NCI-H345 treated with DMSO at 0.1 percent for 48 hours (cell line): Measurements from ENCODE around the gene CORIN.
"Not testable (repeated sequence)": the region's sequence is repeated elsewhere in the genome, so short reads cannot be mapped to it uniquely, and the experiment has no call there.

Experiments
- DNase-seq: peaks from one replicate; lab custom pipeline; 2025; ENCODE audit not compliant: unreplicated experiment; lab: John Stamatoyannopoulos, UW

CORIN gene

DNA sequence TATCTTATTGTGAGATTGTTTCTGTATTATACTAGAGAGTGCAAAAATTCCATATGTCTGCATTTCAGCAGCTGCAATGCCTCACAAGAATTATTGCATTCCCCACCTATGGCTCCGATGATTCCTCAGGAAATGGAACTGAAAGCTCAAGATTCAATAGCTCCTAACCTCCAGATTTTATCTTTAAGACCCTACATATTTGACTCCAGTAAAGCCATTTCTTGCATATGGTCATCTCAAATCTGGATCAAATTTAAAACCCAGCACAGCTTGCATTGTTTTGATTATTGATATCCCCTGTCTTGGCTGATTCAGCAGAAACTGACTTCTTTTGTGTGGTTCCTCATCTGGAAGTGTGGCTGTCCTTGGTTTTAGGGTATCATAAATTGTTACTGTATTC, 142.6 kb downstream of the CORIN start:
- no peak for DNase-seq

DNA sequence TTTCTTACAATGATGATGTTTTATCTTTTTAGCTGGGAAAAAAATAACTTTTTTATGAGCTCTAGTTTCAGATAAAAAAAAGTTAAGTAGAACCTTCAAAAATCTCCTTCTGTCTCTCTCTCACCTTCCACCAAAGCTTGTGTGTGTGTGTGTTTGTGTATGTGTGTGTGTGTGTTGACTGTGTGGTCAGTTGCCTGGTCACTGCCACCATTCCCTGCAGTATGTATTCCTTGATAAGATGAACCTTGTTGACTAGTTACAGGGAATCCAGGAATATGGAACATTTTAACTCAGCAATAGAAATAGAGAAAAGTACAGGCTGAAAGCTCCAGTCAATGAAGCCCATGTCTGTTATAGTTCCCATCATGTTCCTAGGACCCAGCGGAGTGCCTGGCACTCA, 143.5 kb downstream of the CORIN start:
- no peak for DNase-seq

GRCh38 chr4:47692691-47693090, 145.2 kb downstream of the CORIN start:
- peak; percentile 65 for DNase-seq

GRCh38 chr4:47691757-47692383, 146.0 kb downstream of the CORIN start:
- not testable (repeated sequence) for DNase-seq

- no peak for DNase-seq
These were observed 147.3 kb downstream of the CORIN start for GRCh38 chr4:47690611-47691010.

DNA sequence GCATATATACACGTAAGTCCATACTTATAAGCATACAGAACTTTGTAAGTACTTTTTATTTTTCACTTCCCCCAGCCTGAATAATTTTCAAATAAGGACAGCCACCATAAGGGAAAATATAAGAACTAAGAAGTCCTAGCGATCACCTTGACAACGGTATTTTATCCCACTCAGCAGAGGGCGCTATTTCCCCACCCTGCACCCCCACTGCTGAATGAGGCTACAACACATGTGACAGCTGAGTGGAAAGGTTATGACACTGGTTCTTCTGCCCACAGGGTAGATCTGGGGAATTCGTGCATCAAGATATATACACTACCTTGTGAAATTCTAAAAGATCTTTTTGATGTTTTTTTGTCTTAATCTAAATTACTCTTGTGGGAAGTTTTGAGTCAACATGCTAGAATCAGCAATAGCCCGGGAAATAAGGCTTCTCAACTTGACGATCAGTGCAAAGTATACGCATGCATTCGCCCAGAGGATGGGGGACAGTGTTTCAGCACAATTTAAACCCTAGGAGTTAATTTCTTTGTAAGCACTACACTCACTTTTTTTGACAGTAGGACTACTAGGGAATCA, 151.5 kb downstream of the CORIN start:
- DNase-seq = no peak

- no peak for DNase-seq
These were observed 162.1 kb downstream of the CORIN start for GRCh38 chr4:47675806-47676205.

DNA sequence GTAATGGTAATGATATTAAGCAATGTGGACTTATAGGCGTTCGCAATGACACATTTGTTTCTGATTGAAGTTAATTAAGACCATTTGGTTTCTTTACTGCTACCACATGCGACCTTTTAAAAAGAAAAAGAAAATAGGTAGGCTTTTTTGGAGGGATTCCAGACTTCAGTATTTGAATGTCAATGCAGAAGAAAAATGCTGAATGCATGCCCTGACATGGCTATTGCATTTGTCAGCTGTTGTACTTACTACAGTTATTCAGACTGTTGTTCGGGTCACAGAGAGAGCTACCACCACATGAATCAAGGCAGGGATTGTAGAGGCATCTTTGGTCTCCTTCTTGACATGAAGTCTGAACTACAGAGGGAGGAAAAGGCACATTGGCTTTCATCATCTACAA, 163.7 kb downstream of the CORIN start:
- DNase-seq = no peak

DNA sequence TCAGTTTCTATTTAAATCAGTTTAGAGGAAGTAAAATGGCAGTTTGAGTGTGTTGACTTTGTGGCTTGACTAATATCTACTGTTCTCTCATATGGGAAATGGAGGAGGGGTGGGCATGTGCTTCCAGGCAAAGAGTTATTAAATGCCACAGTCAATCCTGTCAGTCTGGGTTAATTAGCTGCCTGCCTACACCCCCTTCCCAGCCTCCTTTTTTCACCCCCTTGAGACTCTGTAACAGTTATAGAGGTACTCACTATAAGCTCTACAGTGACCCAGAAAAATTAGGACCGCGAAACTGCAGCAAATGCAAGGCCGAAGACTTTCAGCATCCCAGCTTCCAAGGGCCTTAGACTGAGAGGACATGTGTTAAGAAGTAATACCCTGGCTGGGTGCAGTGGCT, 165.2 kb downstream of the CORIN start:
- no peak for DNase-seq

GRCh38 chr4:47669946-47670345, 167.9 kb downstream of the CORIN start:
- peak; percentile 50 for DNase-seq

- peak; percentile 40 for DNase-seq
These were observed 169.0 kb downstream of the CORIN start for GRCh38 chr4:47668810-47669408.

DNA sequence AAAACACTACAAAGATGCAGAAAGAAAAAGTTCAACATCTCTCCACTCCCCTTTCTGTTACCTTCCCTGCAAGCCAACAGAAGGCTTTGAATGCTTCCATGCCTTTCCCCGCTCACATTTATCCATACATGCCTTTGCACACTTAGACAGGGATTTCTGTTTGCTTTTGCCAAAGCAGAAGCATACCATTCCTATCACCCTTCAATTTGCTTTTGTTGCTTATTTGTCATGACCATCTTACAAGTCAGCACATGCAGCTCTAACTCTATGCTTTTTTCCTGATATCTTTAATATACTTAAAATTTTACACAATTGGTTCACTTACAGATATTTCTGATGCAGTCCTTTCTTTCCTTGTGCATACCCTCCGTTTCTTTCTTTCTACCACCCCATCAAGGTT, 169.6 kb downstream of the CORIN start:
- no peak for DNase-seq

GRCh38 chr4:47667552-47667951, 170.3 kb downstream of the CORIN start:
- DNase-seq = no peak

GRCh38 chr4:47664051-47664826, 173.6 kb downstream of the CORIN start:
- no peak for DNase-seq

GRCh38 chr4:47662975-47663374, 174.9 kb downstream of the CORIN start:
- DNase-seq = no peak

- no peak for DNase-seq
These were observed 176.1 kb downstream of the CORIN start for GRCh38 chr4:47661741-47662140.

- DNase-seq = no peak
These were observed 178.5 kb downstream of the CORIN start for GRCh38 chr4:47659342-47659741.

DNA sequence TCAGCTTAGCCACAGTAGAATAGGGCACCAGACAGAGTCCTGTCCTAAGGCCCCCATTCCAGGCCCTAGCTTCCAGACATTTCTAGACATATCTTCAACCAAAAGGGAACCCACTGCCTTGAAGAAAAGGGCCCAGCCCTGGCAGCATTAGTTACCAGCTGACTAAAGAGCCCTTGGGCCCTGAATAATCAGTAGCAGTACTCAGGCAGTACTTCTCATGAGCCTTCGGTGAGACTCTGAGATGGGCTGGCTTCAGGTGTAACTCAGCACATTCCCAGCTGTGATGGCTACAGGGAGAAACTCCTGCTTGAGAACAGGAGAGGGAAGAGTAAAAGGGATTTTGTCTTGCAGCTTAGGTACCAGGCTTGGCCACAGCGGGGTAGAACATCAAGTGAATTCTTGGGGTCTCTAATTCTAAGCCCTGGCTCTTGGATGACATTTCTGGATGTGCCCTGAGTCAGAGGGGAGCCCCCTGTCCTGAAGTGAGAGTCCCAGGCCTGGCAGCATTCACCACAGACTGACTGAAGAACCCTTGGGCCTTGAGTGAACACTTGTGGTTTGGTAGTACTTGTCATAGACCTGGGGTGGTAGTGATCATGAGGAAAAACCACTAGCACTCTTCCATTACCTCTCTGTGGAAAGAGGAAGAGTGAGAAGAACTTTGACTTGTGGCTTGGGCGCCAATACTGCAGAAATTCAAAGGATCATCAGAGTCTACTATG, 182.7 kb downstream of the CORIN start:
- no peak for DNase-seq

DNA sequence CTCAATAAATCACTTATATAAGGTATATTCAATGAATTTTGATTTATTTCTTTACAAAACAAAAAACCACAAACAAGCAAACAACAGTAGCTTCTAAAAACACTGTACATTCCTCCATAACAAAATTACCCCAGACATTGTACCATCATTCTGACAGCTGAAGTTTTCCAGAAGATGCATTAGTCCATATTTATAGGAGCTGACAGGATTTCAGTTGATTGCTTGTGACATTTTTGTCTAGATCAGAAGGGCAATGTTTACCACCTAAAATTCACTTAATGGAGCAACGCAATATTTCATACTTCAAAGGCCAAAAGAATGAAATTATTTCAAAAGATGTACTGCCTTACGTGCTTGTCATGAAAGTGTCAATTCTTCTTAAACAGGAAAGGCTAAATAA, 185.8 kb downstream of the CORIN start:
- DNase-seq = no peak

- DNase-seq = no peak
These were observed 186.6 kb downstream of the CORIN start for GRCh38 chr4:47651231-47651630.

GRCh38 chr4:47650584-47651130, 187.2 kb downstream of the CORIN start:
- DNase-seq = no peak
